Activated CD4-positive, alpha-beta T cell treated with anti-CD3 and anti-CD28 coated beads, Interleukin-2, amount 50 U/mL, for 16 hours (primary cell): Measurements from ENCODE around the gene ANKRD22.
A peak's percentile ranks its signal among the peaks of the same experiment; 100 is the strongest.
"Not testable (repeated sequence)": the region's sequence is repeated elsewhere in the genome, so short reads cannot be mapped to it uniquely, and the experiment has no call there.

Source experiments
- DNase-seq: peaks from one replicate; pipeline ENCODE4 v3.0.0-alpha.2; 2020

ANKRD22 gene

DNA sequence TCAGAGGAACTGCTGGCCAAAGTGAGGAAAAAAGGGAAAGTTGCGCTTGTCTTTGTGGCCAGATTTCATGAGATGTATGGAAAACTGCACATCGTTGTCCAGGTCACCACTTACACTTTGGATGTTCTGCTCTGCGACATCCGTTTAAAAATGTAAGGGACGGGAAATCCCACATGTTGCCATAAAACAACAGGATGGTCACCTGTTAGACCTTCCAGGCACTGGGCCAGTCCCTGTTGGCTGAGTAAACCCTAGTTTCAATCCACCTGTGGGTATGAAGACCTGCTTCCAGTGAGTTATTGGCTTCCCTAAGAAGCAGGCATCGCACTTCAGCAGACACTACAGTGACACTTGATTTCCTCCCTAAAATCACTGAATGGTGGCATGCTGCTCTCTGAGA, 25.7 kb upstream of the ANKRD22 start:
- DNase-seq = no peak

DNA sequence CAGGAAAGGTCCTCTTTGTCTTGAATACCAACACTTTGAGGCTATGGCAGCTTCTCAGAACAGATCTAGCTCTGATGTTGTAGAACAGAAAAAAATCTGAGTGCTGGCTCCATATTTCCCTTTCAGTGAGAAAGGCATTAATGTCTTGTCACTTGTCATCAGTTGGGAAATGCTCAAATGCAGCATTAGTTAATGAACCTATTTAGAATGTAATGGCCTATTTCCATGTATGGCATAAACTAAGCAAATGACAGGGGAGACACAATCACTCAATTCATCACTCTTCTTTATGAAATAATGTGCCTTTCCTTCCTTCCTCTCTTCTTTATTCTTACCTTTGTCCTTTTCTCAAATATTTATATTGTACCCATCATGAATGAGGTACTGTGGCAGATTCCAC, 23.4 kb upstream of the ANKRD22 start:
- no peak for DNase-seq

DNA sequence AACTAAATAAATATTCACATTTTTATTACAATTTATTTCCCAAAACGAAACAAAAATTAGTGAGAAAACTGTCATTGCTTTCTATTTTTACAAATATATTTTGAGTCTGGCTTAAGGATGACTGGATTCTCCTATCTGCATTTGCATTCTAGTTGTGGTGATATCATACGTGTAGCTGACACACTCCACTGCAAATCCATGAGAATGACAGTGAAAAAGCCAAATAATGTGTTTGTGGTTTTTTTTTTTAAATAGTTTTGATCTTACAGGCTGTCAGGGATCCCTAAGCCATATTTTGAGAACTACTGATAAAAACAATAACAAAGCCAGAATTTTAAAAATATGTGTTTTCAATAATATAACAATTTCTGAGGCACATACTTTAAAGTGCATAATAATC, 22.6 kb upstream of the ANKRD22 start:
- no peak for DNase-seq

- no peak for DNase-seq
Observed at GRCh38 chr10:88873757-88874156, 22.1 kb upstream of the ANKRD22 start.

DNA sequence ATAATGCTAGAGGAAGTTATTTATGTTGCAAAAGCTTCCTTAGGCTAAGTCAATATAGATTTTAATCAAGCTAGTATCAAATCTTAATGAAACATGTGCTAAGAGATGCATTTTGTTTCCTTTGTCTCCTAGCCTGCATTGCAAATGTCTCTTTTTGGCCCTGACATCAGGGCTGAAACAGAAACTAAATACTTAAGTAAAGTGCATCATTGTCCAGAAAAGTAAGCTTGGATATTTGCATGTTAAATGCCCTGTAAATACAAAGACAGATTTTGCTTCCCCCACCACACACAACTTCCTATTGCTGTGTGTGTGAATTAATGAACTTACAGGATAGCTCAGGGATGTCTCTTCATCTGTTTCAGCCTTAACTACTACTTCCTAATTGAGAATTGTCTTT, 18.4 kb upstream of the ANKRD22 start:
- DNase-seq = no peak

DNA sequence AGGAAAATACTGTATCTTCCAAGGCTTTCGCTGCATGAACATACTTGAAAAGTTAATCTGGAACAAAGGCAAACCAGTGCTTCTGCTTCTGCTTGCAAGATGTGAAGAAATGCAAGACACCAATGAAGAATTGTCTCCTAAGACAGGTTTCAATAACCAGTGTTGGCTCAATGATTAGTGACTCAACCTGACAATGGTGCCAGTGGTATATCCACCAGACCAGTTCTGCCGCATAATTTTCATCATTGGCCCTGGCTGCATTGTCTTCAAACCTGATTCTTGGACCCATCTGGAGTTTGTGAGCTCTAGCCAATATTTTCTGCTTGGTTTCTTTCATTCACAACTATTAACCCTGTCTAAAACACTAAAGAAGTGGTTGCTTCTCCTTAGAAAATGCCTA, 14.8 kb upstream of the ANKRD22 start:
- DNase-seq = no peak

- no peak for DNase-seq
Observed at GRCh38 chr10:88865281-88865876, 13.7 kb upstream of the ANKRD22 start.

GRCh38 chr10:88861036-88861435, 9.4 kb upstream of the ANKRD22 start:
- DNase-seq = no peak

DNA sequence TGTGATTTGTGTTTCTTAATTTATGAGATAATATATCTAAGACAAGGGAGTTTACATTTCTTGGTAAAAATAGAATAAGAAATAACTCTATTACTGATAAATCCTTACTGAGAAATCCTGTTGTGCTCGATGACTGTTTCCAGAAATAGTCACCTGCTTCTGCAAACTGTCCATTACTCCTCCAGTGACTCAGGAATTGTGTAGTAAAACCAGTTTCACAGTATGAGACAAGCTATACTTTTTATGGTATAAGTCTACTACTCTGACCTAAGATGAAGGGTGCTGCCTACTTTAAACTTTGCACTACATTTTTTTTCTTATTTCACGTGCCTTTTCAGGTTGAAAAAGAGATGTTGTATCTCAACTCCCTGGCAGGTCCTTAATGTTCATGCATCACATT, 6.8 kb upstream of the ANKRD22 start:
- DNase-seq = peak; percentile 59

DNA sequence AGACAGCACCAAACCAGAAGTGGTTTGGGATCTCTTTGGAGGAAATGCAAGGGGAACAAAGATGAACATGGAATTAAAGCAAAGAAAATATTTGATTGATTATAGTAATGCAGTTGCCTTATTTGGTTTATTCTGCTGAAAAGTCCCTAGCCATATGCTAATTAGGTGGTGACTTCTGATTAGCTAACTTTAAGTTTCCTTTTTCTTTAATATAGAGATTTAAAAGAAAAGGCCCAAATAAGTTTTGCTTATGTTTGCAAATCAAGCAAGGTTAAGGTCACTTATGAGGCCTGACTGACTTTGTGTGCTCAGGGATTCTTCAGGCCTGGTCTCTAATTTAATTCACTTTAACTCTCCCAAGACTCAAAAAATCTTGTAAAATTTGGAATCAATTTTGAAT, 6.2 kb upstream of the ANKRD22 start:
- DNase-seq = no peak

DNA sequence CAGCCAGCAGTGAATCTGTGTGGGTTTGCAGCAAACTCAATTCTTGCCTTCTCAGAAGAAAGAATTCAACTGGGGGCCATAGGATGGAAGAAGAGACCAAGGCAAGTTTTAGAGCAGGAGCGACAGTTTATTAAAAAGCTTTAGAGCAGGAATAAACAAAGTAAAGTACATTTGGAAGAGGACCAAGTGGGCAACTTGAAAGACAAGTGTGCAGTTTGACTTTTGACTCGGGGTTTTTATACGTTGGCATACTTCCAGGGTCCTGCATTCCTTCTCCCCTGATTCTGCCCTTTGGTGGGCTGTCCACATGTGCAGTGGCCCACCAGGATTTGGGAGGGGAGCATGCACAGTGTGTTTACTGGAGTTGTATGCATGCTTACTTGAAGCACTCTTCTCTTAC, 3.0 kb upstream of the ANKRD22 start:
- no peak for DNase-seq

DNA sequence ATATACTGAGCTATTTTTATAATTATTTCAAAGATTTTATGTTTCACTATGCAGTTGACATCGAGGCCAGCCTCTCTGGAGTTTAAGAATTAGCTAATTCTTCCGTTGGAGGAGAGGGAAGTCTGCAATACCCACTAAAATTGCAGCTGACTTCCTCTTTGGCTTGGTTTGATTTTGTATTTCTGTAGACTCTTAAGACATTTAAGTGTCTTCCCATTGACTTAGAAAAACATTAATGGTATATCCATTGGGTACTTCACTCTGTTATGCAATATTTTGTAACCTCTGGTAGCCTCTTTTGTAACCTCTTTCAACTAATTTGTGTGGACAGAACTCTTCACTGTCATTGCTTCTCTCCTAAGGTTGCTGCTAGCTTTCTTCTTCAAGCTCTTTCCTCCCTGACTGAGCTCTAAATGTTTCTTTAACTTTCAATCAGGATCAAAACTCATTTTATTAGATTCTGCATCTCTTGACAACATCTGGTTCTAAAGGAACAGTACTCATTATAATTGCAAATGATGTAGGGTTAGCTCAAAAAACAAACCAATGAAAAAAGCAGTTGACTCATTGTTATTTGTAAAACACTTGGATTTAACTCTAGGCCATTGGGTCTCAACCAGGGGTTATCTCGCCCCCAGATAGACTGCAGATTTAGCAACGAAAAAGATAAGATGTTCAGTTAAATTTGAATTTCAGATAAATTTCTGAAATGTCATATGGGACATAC, 1.7 kb upstream of the ANKRD22 start:
- DNase-seq = no peak

DNA sequence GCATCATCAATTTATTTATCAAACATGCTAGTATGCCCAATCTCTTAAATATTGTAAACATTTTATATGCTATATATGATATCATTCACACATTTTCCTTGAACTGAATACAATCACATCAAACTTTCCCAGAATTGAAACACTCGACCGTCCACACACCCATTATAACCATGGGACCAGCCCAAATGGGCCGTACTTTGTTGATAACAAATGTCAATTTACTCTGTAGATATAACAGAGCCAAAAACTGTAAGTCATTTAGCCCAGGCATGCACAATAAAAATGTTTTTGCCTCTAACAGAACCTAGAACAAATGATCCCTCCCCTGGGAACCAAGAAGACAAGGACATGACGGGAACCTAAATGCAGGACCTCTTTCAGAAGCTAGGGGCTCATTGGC, 683 bp upstream of the ANKRD22 start:
- DNase-seq = no peak

- DNase-seq = no peak
Observed at GRCh38 chr10:88850712-88851111, 932 bp downstream of the ANKRD22 start.

DNA sequence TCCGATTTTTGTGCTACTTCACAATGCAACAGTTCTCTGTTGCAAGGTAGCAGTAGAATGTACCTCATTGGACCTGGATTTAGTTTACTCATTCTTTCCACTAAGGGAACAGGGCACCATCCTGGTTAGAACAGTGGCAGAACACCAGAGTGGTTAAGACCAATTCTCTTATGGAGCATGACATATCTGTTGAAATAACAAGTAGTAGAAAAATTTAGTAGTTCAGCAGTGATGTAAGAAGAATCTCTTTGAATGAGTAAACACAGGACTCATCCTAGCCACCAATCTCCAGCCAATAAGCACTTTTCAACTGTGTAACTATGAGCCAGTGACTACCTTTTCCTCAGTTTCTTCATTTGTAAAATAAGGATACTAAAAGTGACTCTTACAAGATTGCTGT, 2.4 kb downstream of the ANKRD22 start:
- peak; percentile 78 for DNase-seq

DNA sequence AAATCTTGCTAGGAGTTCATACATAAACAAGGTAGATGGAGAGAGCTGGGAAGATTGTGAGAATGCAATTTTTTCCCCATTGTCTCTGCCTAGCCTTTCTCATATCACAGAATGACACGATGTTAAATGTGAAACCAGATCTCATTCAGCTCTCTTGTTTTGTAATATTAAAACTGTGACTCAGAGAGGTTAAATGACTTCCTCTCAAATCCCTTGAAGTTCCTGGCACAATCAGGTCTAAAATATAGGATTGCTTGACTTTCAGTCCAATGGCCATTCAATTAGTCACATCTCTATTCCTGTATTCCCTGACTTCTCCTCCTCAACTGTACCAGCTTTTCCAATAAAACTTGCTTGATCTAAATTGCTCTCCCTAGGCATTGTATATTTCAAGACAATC, 3.1 kb downstream of the ANKRD22 start:
- peak; percentile 70 for DNase-seq

- DNase-seq = no peak
Observed at GRCh38 chr10:88843171-88843570, 8.5 kb downstream of the ANKRD22 start.

GRCh38 chr10:88841316-88842111, 10.1 kb downstream of the ANKRD22 start:
- DNase-seq = no peak

DNA sequence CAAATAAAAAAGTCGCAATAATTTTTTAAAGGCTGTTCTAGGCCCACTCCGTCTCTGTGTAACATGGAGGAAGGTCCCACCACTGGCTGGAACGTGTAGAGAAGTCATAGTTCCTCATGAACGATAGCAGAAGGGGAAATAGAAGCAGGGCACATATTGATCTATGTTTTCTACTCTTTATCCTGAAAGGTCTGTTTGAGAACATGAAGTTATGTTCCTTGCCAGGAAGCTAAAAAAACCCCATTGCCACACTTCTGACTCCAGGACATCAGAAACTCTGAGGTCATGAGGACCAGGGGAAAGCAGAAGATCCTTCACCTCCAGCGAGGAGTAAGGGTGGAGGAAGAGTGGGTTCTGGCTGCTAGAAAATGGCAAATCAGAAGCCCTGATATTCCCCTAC, 10.8 kb downstream of the ANKRD22 start:
- no peak for DNase-seq

- DNase-seq = no peak
Observed at GRCh38 chr10:88840104-88840503, 11.5 kb downstream of the ANKRD22 start.

DNA sequence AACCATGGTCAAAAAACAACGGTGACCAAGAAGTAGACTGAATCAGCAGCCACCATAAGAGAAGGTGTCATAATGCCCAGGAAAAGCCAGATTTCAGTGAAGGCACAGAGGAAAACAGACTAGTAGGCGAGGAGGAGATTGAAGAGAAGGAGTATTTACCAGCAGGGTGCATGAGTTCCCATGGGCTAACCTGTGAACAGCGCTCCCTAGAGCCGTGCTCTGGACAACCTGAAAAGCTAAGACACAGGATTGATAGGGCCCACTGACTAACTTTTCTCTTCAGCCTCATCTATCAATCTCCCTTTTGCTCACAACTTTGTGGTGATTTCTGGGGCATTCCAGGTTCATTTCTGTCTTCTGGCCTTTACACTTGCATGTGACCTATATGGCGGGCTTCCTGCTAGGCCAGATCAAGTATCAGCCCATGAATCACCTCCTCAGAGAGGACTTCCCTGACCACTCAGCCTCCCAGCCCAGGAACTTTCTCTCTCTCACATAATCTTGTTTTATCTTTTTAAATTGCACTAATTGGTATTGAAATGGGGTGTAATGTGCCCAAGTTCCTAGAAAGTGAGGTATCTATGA, 12.8 kb downstream of the ANKRD22 start:
- DNase-seq = no peak

DNA sequence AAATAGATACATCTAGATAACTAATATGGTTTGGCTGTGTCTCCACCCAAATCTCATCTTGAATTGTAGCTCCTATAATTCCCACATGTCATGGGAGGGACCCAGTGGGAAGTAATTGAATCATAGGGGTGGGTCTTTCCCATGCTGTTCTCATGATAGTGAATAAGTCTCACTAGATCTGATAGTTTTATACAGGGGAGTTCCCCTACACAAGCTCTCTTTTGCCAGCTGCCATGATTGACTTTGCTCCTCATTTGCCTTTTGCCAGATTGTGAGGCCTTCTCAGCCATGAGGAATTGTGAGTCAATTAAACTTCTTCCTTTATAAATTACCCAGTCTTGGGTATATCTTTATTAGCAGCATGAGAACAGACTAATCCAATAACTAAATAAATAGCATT, 14.0 kb downstream of the ANKRD22 start:
- not testable (repeated sequence) for DNase-seq

DNA sequence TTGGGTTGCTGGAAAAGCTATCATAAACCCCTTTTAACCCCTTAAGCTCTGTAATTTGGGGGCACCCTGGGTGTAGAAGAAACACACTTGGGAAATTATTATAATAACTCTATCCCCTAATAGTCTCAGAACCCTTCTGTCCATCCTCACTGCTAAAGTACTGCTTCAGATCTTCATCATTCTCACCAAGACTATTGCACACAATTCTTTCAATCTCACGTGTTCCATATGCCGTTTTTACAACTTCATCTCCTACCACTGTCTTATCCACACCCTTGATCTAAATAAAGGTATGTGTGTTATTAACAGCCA, 15.8 kb downstream of the ANKRD22 start:
- no peak for DNase-seq
